Liver (tissue), 9 donors: ENCODE results near the gene RASGRP4. TPM values are rescaled to one million over a fixed set of nuclear protein-coding genes. Genes with fewer than 3 reads are reported as not detected.
A peak's percentile ranks its signal among the peaks of the same experiment; 100 is the strongest.

ENCODE experiments used
- DNase-seq: peaks from one replicate; pipeline ENCODE4 v3.0.0-alpha.2; 2017; ENCODE audit warnings: low spot score
- H3K27ac ChIP-seq, 2 donors: one replicate each; pipeline ENCODE4 v1.7.0; 2013; ENCODE audit warnings: inconsistent platforms in 2 of 2, low read length in 2 of 2, control low read depth in 1 of 2, low read depth in 1 of 2, mild to moderate bottlenecking in 1 of 2
- H3K27me3 ChIP-seq, 4 donors: one replicate each; pipeline versions ENCODE4 v1.6.1 to v1.7.0; 2013; ENCODE audit warnings: low read length in 3 of 4, inconsistent platforms in 1 of 4, mild to moderate bottlenecking in 1 of 4, moderate library complexity in 1 of 4; ENCODE audit not compliant: control insufficient read depth in 4 of 4, insufficient read depth in 4 of 4
- H3K36me3 ChIP-seq, 4 donors: one replicate each; pipeline versions ENCODE4 v1.6.1 to v1.7.0; 2013; ENCODE audit warnings: low read length in 3 of 4, mild to moderate bottlenecking in 3 of 4, low read depth in 1 of 4, moderate library complexity in 1 of 4; ENCODE audit not compliant: control insufficient read depth in 4 of 4, insufficient read depth in 3 of 4
- H3K4me1 ChIP-seq, 4 donors: one replicate each; pipeline versions ENCODE4 v1.6.1 to v1.7.0; 2013; ENCODE audit warnings: low read length in 3 of 4, mild to moderate bottlenecking in 3 of 4, moderate library complexity in 1 of 4; ENCODE audit not compliant: control insufficient read depth in 4 of 4, insufficient read depth in 4 of 4
- H3K4me3 ChIP-seq, 3 donors: one replicate each; pipeline versions ENCODE4 v1.6.1 to v1.7.0; 2013; ENCODE audit warnings: low read length in 3 of 3, control low read depth in 1 of 3, low read depth in 1 of 3, mild to moderate bottlenecking in 1 of 3
- H3K9ac ChIP-seq, 2 donors: one replicate each; pipeline ENCODE4 v1.7.0; 2013; ENCODE audit warnings: low read length in 2 of 2, mild to moderate bottlenecking in 2 of 2, moderate library complexity in 2 of 2, control low read depth in 1 of 2, low read depth in 1 of 2
- H3K9me3 ChIP-seq, 4 donors: one replicate each; pipeline versions ENCODE4 v1.6.1 to v1.7.0; 2013; ENCODE audit warnings: low read length in 3 of 4; ENCODE audit not compliant: control insufficient read depth in 4 of 4
- EGR1 ChIP-seq, 2 donors: IDR thresholded peaks; 2 replicates each; pipeline ENCODE4 v1.6.1; 2016 to 2018; ENCODE audit warnings: antibody characterized with exemption in 2 of 2, low read depth in 2 of 2
- FOXA1 ChIP-seq: IDR thresholded peaks from 2 replicates; pipeline ENCODE4 v1.6.1; 2016; ENCODE audit warnings: antibody characterized with exemption
- FOXA2 ChIP-seq: IDR thresholded peaks from 2 replicates; pipeline ENCODE4 v1.6.1; 2016; ENCODE audit warnings: antibody characterized with exemption
- GABPA ChIP-seq, 2 donors: IDR thresholded peaks in 1 of 2; conservative IDR thresholded peaks in 1 of 2; 2 replicates each; pipeline ENCODE4 v1.6.1; 2016; ENCODE audit warnings: antibody characterized with exemption in 2 of 2, mild to moderate bottlenecking in 1 of 2, moderate library complexity in 1 of 2
- HNF4A ChIP-seq, 2 donors: conservative IDR thresholded peaks; 2 replicates each; pipeline ENCODE4 v1.6.1; 2016; ENCODE audit warnings: antibody characterized with exemption in 2 of 2, mild to moderate bottlenecking in 2 of 2
- HNF4G ChIP-seq: IDR thresholded peaks from 2 replicates; pipeline ENCODE4 v1.6.1; 2016; ENCODE audit warnings: antibody characterized with exemption
- JUND ChIP-seq, 2 donors: IDR thresholded peaks; 2 replicates each; pipeline ENCODE4 v1.6.1; 2016; ENCODE audit warnings: antibody characterized with exemption in 2 of 2
- NR2F2 ChIP-seq: IDR thresholded peaks from 2 replicates; pipeline ENCODE4 v1.6.1; 2016; ENCODE audit warnings: antibody characterized with exemption
- RAD21 ChIP-seq, 2 donors: IDR thresholded peaks; 2 replicates each; pipeline ENCODE4 v1.6.1; 2016; ENCODE audit warnings: antibody characterized with exemption in 2 of 2, mild to moderate bottlenecking in 2 of 2
- RXRA ChIP-seq, 2 donors: IDR thresholded peaks; 2 replicates each; pipeline ENCODE4 v1.6.1; 2017 to 2018; ENCODE audit warnings: antibody characterized with exemption in 2 of 2, mild to moderate bottlenecking in 1 of 2
- SP1 ChIP-seq: IDR thresholded peaks from 2 replicates; pipeline ENCODE4 v1.6.1; 2018; ENCODE audit warnings: antibody characterized with exemption, mild to moderate bottlenecking
- TAF1 ChIP-seq: conservative IDR thresholded peaks from 2 replicates; pipeline ENCODE4 v1.6.1; 2016; ENCODE audit warnings: antibody characterized with exemption, mild to moderate bottlenecking
- YY1 ChIP-seq: IDR thresholded peaks from 2 replicates; pipeline ENCODE4 v1.6.1; 2016; ENCODE audit warnings: antibody characterized with exemption, mild to moderate bottlenecking
- WGBS: extraction: QIAGEN DNeasy Blood & Tissue Kit; methylation state at CpG from one replicate; pipeline ENCODE4 v1.1.7; 2013; 5-methylcytosine and 5-hydroxymethylcytosine counted together
- polyA plus RNA-seq, 2 donors: library from polyadenylated mRNA; stranded (reverse) in 1 of 2; unstranded in 1 of 2; fragments of 200-250 nt in 1 of 2; fragments of >200 nt in 1 of 2; fragmentation: Nextera tagmentation in 1 of 2; extraction: Ambion mirVana in 1 of 2; gene quantifications; one replicate each; pipeline versions ENCODE4 v1.2.1 to v1.2.3, GENCODE V29; 2013 to 2015
- total RNA-seq, 2 donors: library from RNA; depleted of rRNA; stranded (reverse); fragments of >200 nt; gene quantifications; one replicate each; pipeline ENCODE4 v1.2.3, GENCODE V29; 2014
- TF ChIP-seq, protein P1 (sequence below): IDR thresholded peaks from 2 replicates; pipeline ENCODE4 v1.6.1; 2016; ENCODE audit warnings: antibody characterized with exemption
- TF ChIP-seq, protein P2 (sequence below): IDR thresholded peaks from 2 replicates; pipeline ENCODE4 v1.6.1; 2016; ENCODE audit warnings: antibody characterized with exemption, mild to moderate bottlenecking
- TF ChIP-seq, protein P3 (sequence below): IDR thresholded peaks from 2 replicates; pipeline ENCODE4 v1.6.1; 2016; ENCODE audit warnings: antibody characterized with exemption
- TF ChIP-seq, protein P4 (sequence below): IDR thresholded peaks from 2 replicates; pipeline ENCODE4 v1.6.1; 2016; ENCODE audit warnings: antibody characterized with exemption
- TF ChIP-seq, protein P5 (sequence below): fragments of 150-350 bp; IDR thresholded peaks from 2 replicates; pipeline ENCODE4 v1.5.1; 2017; ENCODE audit warnings: improper control_type of control experiment, low read depth, low read length; ENCODE audit not compliant: missing input control
- donor health status: healthy.
- donor health status: healthy.
- donor health status: healthy.
- donor health status: healthy.
- donor health status: healthy.

The RASGRP4 gene
- total and polyA plus RNA-seq, 4 donors: 0.60 to 2.4 (median 1.6) TPM

DNA sequence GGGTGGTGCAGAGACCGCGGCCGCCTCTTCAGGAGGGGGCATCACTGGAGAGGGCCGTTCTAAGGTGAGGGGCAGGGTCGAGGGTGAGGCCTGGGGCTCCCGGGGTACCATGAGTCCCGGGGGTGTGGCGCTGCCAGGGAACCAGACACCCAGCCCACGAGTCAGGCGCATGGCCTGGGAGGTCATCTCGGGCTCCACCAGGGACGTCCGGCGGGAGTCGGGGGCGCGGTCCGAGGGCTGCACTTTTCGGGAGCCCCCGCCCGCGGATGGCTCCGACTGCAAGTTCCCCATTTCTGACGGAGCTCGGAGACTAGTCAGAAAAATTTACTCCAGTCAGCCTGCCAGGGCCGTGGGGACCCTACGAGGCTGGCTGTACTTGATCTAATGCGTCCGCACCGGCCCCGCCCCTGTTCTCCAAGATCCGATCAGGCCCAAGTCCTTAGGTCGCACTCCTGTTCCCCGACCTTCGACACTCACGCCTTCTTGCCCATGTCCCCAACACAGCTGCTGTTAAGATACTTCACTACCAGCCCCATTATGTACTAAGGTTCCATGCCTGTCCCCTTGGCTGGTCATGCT, 39.0 kb downstream of the RASGRP4 start:
- peaks cover 7 to 23% (median 16%) of the 10 kb centered on the region in 4 donors for H3K4me1 ChIP-seq
- H3K4me3 ChIP-seq: peak overlapping the region in 1 of 3 donors; percentile 40
- DNase-seq: no peak
- TF ChIP-seq NR2F2: no peak
- TF ChIP-seq, protein P1, sequence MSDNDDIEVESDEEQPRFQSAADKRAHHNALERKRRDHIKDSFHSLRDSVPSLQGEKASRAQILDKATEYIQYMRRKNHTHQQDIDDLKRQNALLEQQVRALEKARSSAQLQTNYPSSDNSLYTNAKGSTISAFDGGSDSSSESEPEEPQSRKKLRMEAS: no peak
- no peak for TF ChIP-seq RAD21 (IDR thresholded peaks at IDR 0.05)
- TF ChIP-seq, protein P2, sequence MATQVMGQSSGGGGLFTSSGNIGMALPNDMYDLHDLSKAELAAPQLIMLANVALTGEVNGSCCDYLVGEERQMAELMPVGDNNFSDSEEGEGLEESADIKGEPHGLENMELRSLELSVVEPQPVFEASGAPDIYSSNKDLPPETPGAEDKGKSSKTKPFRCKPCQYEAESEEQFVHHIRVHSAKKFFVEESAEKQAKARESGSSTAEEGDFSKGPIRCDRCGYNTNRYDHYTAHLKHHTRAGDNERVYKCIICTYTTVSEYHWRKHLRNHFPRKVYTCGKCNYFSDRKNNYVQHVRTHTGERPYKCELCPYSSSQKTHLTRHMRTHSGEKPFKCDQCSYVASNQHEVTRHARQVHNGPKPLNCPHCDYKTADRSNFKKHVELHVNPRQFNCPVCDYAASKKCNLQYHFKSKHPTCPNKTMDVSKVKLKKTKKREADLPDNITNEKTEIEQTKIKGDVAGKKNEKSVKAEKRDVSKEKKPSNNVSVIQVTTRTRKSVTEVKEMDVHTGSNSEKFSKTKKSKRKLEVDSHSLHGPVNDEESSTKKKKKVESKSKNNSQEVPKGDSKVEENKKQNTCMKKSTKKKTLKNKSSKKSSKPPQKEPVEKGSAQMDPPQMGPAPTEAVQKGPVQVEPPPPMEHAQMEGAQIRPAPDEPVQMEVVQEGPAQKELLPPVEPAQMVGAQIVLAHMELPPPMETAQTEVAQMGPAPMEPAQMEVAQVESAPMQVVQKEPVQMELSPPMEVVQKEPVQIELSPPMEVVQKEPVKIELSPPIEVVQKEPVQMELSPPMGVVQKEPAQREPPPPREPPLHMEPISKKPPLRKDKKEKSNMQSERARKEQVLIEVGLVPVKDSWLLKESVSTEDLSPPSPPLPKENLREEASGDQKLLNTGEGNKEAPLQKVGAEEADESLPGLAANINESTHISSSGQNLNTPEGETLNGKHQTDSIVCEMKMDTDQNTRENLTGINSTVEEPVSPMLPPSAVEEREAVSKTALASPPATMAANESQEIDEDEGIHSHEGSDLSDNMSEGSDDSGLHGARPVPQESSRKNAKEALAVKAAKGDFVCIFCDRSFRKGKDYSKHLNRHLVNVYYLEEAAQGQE: no peak
- no peak for TF ChIP-seq FOXA1
- TF ChIP-seq TAF1: no peak
- TF ChIP-seq EGR1 (IDR thresholded peaks at IDR 0.05; ENCODE audit: low read depth in 2 of 2): no peak
- no peak for TF ChIP-seq GABPA (IDR thresholded peaks at IDR 0.05 in 1 of 2, conservative IDR thresholded peaks at IDR 0.05 in 1 of 2)
- no peak for TF ChIP-seq HNF4A (conservative IDR thresholded peaks at IDR 0.05)
- TF ChIP-seq SP1: no peak
- no peak for TF ChIP-seq HNF4G
- TF ChIP-seq YY1: no peak
- TF ChIP-seq JUND (IDR thresholded peaks at IDR 0.05): no peak
- TF ChIP-seq, protein P3, sequence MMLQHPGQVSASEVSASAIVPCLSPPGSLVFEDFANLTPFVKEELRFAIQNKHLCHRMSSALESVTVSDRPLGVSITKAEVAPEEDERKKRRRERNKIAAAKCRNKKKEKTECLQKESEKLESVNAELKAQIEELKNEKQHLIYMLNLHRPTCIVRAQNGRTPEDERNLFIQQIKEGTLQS: no peak
- TF ChIP-seq, protein P4, sequence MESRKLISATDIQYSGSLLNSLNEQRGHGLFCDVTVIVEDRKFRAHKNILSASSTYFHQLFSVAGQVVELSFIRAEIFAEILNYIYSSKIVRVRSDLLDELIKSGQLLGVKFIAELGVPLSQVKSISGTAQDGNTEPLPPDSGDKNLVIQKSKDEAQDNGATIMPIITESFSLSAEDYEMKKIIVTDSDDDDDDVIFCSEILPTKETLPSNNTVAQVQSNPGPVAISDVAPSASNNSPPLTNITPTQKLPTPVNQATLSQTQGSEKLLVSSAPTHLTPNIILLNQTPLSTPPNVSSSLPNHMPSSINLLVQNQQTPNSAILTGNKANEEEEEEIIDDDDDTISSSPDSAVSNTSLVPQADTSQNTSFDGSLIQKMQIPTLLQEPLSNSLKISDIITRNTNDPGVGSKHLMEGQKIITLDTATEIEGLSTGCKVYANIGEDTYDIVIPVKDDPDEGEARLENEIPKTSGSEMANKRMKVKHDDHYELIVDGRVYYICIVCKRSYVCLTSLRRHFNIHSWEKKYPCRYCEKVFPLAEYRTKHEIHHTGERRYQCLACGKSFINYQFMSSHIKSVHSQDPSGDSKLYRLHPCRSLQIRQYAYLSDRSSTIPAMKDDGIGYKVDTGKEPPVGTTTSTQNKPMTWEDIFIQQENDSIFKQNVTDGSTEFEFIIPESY: no peak
- TF ChIP-seq, protein P5, sequence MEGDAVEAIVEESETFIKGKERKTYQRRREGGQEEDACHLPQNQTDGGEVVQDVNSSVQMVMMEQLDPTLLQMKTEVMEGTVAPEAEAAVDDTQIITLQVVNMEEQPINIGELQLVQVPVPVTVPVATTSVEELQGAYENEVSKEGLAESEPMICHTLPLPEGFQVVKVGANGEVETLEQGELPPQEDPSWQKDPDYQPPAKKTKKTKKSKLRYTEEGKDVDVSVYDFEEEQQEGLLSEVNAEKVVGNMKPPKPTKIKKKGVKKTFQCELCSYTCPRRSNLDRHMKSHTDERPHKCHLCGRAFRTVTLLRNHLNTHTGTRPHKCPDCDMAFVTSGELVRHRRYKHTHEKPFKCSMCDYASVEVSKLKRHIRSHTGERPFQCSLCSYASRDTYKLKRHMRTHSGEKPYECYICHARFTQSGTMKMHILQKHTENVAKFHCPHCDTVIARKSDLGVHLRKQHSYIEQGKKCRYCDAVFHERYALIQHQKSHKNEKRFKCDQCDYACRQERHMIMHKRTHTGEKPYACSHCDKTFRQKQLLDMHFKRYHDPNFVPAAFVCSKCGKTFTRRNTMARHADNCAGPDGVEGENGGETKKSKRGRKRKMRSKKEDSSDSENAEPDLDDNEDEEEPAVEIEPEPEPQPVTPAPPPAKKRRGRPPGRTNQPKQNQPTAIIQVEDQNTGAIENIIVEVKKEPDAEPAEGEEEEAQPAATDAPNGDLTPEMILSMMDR: no peak
- no peak for TF ChIP-seq FOXA2
- no peak for TF ChIP-seq RXRA (IDR thresholded peaks at IDR 0.05)
- no peak overlapping the region for H3K27ac ChIP-seq
- no peaks in the 10 kb centered on the region for H3K27me3 ChIP-seq
- peaks cover 0 to 19% (median 9%) of the 10 kb centered on the region in 4 donors for H3K36me3 ChIP-seq
- no peaks in the 10 kb centered on the region for H3K9me3 ChIP-seq
- H3K9ac ChIP-seq: no peak overlapping the region
- WGBS: 11% methylated on average over 36 of the region's 36 CpGs
